Measurements from ENCODE around the gene SYNPR. TPM values are rescaled to one million over a fixed set of nuclear protein-coding genes. Genes with fewer than 3 reads are reported as not detected.

Gene SYNPR
- total RNA-seq, 2 experiments from 2014 or later: not detected

GRCh38 chr3:63582943-63583500, 304.9 kb downstream of the SYNPR start:
- H3K36me3 ChIP-seq (ENCODE audit: insufficient read depth, low read length): no peaks in the 10 kb centered on the region
- intact Hi-C loops (cut with DNase I, micrococcal nuclease): no loop called here
- no peak for ATAC-seq (ENCODE audit: poor library complexity)
- ChIA-PET POLR2A (no interaction called here), CTCF (interaction anchor here (1.5 kb wide), 1 partner anchor 13 kb away, joined by 4 read pairs; no protein-coding TSS in a partner anchor)
- Mint-ChIP-seq H3K27ac (no peak overlapping the region), H3K9me3 (no peaks in the 10 kb centered on the region), H3K4me3 (no peak overlapping the region), H3K4me1 (ENCODE audit: low read depth) (no peaks in the 10 kb centered on the region), H3K27me3 (peaks cover 5% of the 10 kb centered on the region), H3K36me3 (ENCODE audit: low read depth) (no peaks in the 10 kb centered on the region)
- H3K27ac ChIP-seq (ENCODE audit: low read depth in 1 of 2, low read length in 2 of 2): no peak overlapping the region
- H3K27me3 ChIP-seq (ENCODE audit: control insufficient read depth in 1 of 2, insufficient read depth in 2 of 2, low read length in 2 of 2): no peaks in the 10 kb centered on the region
- TF ChIP-seq, protein P1, sequence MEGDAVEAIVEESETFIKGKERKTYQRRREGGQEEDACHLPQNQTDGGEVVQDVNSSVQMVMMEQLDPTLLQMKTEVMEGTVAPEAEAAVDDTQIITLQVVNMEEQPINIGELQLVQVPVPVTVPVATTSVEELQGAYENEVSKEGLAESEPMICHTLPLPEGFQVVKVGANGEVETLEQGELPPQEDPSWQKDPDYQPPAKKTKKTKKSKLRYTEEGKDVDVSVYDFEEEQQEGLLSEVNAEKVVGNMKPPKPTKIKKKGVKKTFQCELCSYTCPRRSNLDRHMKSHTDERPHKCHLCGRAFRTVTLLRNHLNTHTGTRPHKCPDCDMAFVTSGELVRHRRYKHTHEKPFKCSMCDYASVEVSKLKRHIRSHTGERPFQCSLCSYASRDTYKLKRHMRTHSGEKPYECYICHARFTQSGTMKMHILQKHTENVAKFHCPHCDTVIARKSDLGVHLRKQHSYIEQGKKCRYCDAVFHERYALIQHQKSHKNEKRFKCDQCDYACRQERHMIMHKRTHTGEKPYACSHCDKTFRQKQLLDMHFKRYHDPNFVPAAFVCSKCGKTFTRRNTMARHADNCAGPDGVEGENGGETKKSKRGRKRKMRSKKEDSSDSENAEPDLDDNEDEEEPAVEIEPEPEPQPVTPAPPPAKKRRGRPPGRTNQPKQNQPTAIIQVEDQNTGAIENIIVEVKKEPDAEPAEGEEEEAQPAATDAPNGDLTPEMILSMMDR (IDR thresholded peaks at IDR 0.05): no peak
- no peaks in the 10 kb centered on the region for H3K9me3 ChIP-seq (ENCODE audit: control insufficient read depth in 1 of 2, insufficient read depth in 1 of 2, low read length in 2 of 2)
- H3K4me3 ChIP-seq (ENCODE audit: low read length): no peak overlapping the region
- DNase-seq: no peak
- H3K4me1 ChIP-seq (ENCODE audit: insufficient read depth, low read length): no peaks in the 10 kb centered on the region

DNA sequence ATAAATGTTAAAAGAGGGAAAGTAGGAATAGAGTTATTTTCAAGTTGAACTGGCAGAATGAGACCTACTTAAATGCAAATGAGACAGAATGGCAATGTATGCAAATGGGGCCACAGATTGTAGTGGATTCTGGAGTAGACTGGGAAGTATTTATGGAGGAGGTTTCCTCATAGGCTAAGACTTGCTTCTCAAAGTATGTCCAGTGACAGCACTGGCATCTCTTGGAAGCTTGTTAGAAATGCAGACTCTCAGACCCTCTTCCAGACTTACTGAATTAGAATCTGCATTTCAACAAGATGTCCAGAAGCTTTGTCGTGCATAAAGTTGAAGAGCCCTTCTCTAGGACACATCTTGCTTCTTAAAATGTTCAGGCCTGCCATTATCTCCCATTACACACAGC, 306.6 kb downstream of the SYNPR start:
- POLR2A ChIA-PET: no interaction called here
- Histone ChIP-seq H3K4me3 (ENCODE audit: low read length) (no peak overlapping the region), H3K36me3 (ENCODE audit: insufficient read depth, low read length) (no peaks in the 10 kb centered on the region), H3K9me3 (ENCODE audit: control insufficient read depth in 1 of 2, insufficient read depth in 1 of 2, low read length in 2 of 2) (peaks cover 0 to 10% of the 10 kb centered on the region in 2 experiments), H3K27me3 (ENCODE audit: control insufficient read depth in 1 of 2, insufficient read depth in 2 of 2, low read length in 2 of 2) (no peaks in the 10 kb centered on the region), H3K27ac (ENCODE audit: low read depth in 1 of 2, low read length in 2 of 2) (no peak overlapping the region), H3K4me1 (ENCODE audit: insufficient read depth, low read length) (no peaks in the 10 kb centered on the region)
- TF ChIP-seq, protein P1 (IDR thresholded peaks at IDR 0.05): no peak
- CTCF ChIA-PET: no interaction called here
- intact Hi-C loops (cut with DNase I, micrococcal nuclease): no loop called here
- Mint-ChIP-seq H3K36me3 (ENCODE audit: low read depth) (no peaks in the 10 kb centered on the region), H3K9me3 (peaks cover 6% of the 10 kb centered on the region), H3K27ac (no peak overlapping the region), H3K27me3 (peaks cover 5% of the 10 kb centered on the region), H3K4me1 (ENCODE audit: low read depth) (no peaks in the 10 kb centered on the region), H3K4me3 (no peak overlapping the region)
- no peak for ATAC-seq (ENCODE audit: poor library complexity)
- DNase-seq: no peak

GRCh38 chr3:63585927-63586326, 307.8 kb downstream of the SYNPR start:
- TF ChIP-seq, protein P1 (IDR thresholded peaks at IDR 0.05): no peak
- ChIA-PET CTCF (no interaction called here), POLR2A (no interaction called here)
- H3K4me1 Mint-ChIP-seq (ENCODE audit: low read depth): no peaks in the 10 kb centered on the region
- Histone ChIP-seq H3K9me3 (ENCODE audit: control insufficient read depth in 1 of 2, insufficient read depth in 1 of 2, low read length in 2 of 2) (peaks cover 0 to 10% of the 10 kb centered on the region in 2 experiments), H3K27ac (ENCODE audit: low read depth in 1 of 2, low read length in 2 of 2) (no peak overlapping the region), H3K4me1 (ENCODE audit: insufficient read depth, low read length) (no peaks in the 10 kb centered on the region), H3K36me3 (ENCODE audit: insufficient read depth, low read length) (no peaks in the 10 kb centered on the region), H3K27me3 (ENCODE audit: control insufficient read depth in 1 of 2, insufficient read depth in 2 of 2, low read length in 2 of 2) (no peaks in the 10 kb centered on the region), H3K4me3 (ENCODE audit: low read length) (no peak overlapping the region)
- H3K36me3 Mint-ChIP-seq (ENCODE audit: low read depth): no peaks in the 10 kb centered on the region
- intact Hi-C loops (cut with DNase I, micrococcal nuclease): no loop called here
- no peak overlapping the region for H3K4me3 Mint-ChIP-seq
- H3K27ac Mint-ChIP-seq: no peak overlapping the region
- peaks cover 5% of the 10 kb centered on the region for H3K27me3 Mint-ChIP-seq
- no peak for ATAC-seq (ENCODE audit: poor library complexity)
- no peak for DNase-seq
- peaks cover 6% of the 10 kb centered on the region for H3K9me3 Mint-ChIP-seq
